GM12865 (cell line): ENCODE measurements around the gene UBXN2A.

ENCODE experiments used
- DNase-seq: peaks from one replicate; pipeline ENCODE4 v3.0.0; 2010; ENCODE audit warnings: low read depth
- H3K4me3 ChIP-seq: 2 replicates; pipeline ENCODE4 v1.5.1; 2011; ENCODE audit warnings: mild to moderate bottlenecking, low read depth, low read length, control low read depth
- CTCF ChIP-seq: IDR thresholded peaks from 2 replicates; pipeline ENCODE4 v1.5.1; 2011; ENCODE audit warnings: low read length, control low read depth, low read depth, inconsistent platforms; ENCODE audit not compliant: insufficient read depth; ENCODE audit errors: missing control alignments

The UBXN2A gene

GRCh38 chr2:23939987-23940717, at the start of gene UBXN2A:
UBXN2A (plus strand) TSS chr2:23940463; CDS start chr2:23958315, 17,852 bp downstream.
- peak; percentile 91 for DNase-seq
- TF ChIP-seq CTCF, result no peak
- H3K4me3 ChIP-seq, result peak within 1 kb of the TSS; percentile 58

GRCh38 chr2:23900133-23900532, 40.1 kb upstream of the UBXN2A start:
- TF ChIP-seq CTCF, result no peak
- DNase-seq, result no peak
- H3K4me3 ChIP-seq, result no peak overlapping the region

- no peak for DNase-seq
- TF ChIP-seq CTCF, result no peak
- H3K4me3 ChIP-seq, result no peak overlapping the region
These were observed 39.5 kb upstream of the UBXN2A start for GRCh38 chr2:23900541-23901322.

GRCh38 chr2:23901966-23902846, 38.1 kb upstream of the UBXN2A start:
- DNase-seq, result no peak
- TF ChIP-seq CTCF, result no peak
- H3K4me3 ChIP-seq, result no peak overlapping the region

- no peak for TF ChIP-seq CTCF
- H3K4me3 ChIP-seq, result no peak overlapping the region
- no peak for DNase-seq
These were observed 37.2 kb upstream of the UBXN2A start for GRCh38 chr2:23903034-23903433.

GRCh38 chr2:23904215-23904614, 36.0 kb upstream of the UBXN2A start:
- no peak for DNase-seq
- TF ChIP-seq CTCF, result no peak
- no peak overlapping the region for H3K4me3 ChIP-seq
